Measurements from ENCODE around the gene MARVELD2. TPM values are rescaled to one million over a fixed set of nuclear protein-coding genes. Genes with fewer than 3 reads are reported as not detected.
"Not testable (repeated sequence)": the region's sequence is repeated elsewhere in the genome, so short reads cannot be mapped to it uniquely, and the experiment has no call there.

MARVELD2 gene
- total RNA-seq, 4 donors from 2014 or later = 12.4 to 24.5 (median 18.2) TPM

DNA sequence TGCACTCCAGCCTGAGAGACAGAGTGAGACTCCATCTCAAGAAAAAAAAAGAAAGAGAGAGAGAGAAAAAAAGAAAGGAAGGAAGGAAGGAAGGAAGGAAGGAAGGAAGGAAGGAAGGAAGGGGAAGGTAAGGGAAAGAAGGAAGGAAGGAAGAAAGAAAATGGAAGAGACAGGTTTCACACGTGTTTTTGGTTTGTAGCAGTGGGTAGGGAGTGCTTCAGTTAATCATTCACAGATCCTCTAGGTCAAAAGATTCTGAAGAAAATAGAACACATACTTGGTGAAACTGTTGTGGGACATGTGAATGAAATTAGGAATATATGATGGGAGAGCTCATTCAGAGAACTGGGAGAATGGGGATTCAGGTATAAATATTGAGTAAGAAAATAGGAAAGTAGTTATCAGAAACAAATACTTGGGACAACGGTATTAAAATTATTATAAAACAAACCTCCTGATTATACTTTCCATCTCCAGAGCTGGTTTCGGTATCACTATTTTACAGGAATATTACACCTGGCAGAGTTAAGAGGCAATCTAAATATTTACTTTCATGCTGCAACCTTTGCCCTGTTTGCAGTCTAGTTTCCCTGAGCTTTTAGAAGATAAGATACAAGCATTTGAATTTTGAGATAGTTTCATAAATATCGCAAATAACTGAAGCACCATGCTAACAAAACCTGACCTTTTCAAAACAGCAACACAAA is 37.2 kb downstream of the MARVELD2 start:
- TF ChIP-seq POLR2A (IDR thresholded peaks at IDR 0.05) = no peak
- TF ChIP-seq, protein P1, sequence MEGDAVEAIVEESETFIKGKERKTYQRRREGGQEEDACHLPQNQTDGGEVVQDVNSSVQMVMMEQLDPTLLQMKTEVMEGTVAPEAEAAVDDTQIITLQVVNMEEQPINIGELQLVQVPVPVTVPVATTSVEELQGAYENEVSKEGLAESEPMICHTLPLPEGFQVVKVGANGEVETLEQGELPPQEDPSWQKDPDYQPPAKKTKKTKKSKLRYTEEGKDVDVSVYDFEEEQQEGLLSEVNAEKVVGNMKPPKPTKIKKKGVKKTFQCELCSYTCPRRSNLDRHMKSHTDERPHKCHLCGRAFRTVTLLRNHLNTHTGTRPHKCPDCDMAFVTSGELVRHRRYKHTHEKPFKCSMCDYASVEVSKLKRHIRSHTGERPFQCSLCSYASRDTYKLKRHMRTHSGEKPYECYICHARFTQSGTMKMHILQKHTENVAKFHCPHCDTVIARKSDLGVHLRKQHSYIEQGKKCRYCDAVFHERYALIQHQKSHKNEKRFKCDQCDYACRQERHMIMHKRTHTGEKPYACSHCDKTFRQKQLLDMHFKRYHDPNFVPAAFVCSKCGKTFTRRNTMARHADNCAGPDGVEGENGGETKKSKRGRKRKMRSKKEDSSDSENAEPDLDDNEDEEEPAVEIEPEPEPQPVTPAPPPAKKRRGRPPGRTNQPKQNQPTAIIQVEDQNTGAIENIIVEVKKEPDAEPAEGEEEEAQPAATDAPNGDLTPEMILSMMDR (IDR thresholded peaks at IDR 0.05) = no peak
- Histone ChIP-seq H3K4me1 (peaks cover 0 to 10% (median 0%) of the 10 kb centered on the region in 3 donors), H3K27me3 (no peaks in the 10 kb centered on the region), H3K9me3 (no peaks in the 10 kb centered on the region), H3K27ac (no peak overlapping the region), H3K36me3 (no peaks in the 10 kb centered on the region), H3K4me3 (no peak overlapping the region)
- WGBS, 2 donors = 59 to 70% methylated on average over 4 of the region's 4 CpGs
- DNase-seq = no peak
- intact Hi-C loops (cut with DNase I) = no loop called here

DNA sequence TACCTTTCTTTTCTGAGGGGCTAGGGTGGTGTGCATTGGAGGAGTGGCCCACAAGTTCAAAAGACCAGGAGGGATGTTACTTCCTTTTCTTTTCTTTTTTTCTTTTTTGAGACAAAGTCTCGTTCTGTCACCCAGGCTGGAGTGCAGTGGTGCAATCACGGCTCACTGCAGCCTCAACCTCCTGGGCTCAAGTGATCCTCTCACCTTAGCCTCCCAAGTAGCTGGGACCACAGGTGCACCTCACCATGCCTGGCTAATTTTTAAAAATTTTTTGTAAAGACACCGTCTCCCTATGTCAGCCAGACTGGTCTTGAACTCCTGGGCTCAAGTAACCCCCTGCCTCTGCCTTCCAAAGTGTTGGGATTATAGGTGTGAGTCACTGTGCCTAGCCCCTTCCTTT is 38.6 kb downstream of the MARVELD2 start:
- H3K36me3 ChIP-seq; H3K4me1 ChIP-seq; H3K4me3 ChIP-seq; DNase-seq; intact Hi-C loops (cut with DNase I); H3K9me3 ChIP-seq; H3K27me3 ChIP-seq; H3K27ac ChIP-seq: not testable (repeated sequence)
- WGBS, 2 donors = 88 to 93% methylated on average over 3 of the region's 3 CpGs

DNA sequence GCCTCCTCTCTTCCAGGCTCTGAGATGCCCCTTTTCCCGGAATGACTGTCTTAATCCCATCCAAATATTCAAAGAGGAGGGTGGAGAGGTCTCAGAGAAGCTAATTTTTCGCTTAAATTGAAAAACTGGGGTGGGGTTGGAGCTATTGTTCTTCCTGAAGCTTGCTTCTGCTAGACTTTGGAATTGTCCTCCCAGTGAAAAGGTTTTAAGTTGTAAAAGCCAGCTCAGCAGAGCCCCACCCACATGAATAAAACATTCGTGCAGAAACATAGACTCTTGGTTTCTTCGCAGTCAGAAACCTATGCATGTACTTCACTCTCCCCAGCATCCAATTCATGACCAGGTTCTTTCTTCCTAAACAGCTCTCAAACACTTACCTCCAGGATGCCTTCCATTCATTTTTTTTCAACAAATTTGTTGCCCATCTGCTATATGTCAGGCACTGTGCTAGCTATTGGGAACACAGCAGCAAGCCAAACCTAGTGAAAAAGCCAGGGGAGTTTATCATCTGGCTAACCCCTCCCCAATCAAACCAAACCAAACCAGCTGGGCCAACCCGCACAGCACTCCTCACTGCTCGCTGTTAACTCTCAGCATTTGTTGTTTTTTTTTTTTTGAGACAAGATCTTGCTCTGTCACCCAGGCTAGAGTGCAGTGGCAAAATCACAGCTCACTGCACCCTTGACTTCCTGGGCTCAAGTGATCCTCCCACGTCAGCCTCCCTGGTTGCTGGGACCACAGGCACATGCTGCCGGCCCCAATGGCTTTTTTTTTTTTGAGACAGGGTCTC is 39.7 kb downstream of the MARVELD2 start:
- intact Hi-C loops (cut with DNase I) = no loop called here
- Histone ChIP-seq H3K27ac (peak overlapping the region in 1 of 4 donors; percentile 36), H3K27me3 (no peaks in the 10 kb centered on the region), H3K4me3 (no peak overlapping the region), H3K4me1 (peaks cover 0 to 10% (median 0%) of the 10 kb centered on the region in 3 donors), H3K36me3 (no peaks in the 10 kb centered on the region), H3K9me3 (no peaks in the 10 kb centered on the region)
- 53 to 57% methylated on average over 6 to 8 of the region's 8 CpGs for WGBS, 2 donors
- no peak for DNase-seq
- TF ChIP-seq, protein P1 (IDR thresholded peaks at IDR 0.05) = no peak
- no peak for TF ChIP-seq POLR2A (IDR thresholded peaks at IDR 0.05)

DNA sequence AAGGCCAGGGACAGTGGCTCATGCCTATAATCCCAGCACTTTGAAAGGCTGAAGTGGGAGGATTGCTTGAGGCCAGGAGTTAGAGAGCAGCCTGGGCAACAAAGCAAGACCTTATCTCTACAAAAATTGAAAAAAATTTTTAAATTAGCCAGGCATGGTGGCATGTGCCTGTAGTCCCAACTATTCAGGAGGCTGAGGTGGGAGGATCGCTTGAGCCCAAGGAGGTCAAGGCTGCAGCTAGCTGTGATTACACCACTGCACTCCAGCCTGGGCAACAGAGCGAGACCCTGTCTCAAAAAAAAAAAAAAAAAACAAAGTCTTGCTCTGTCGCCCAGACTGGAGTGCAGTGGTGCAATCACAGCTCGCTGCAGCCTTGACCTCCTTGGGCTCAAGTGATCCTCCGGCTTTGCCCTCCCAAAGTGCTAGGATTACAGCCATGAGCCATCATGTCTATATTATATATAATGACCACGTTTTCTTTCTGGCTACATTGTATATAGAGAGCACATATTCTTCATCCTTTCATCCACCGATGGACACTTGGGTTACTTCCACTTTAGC is 40.6 kb downstream of the MARVELD2 start:
- H3K4me3 ChIP-seq; DNase-seq; H3K36me3 ChIP-seq; intact Hi-C loops (cut with DNase I); H3K27ac ChIP-seq; H3K27me3 ChIP-seq; H3K4me1 ChIP-seq; H3K9me3 ChIP-seq: not testable (repeated sequence)
- WGBS, 2 donors = 83 to 90% methylated on average over 7 of the region's 7 CpGs

DNA sequence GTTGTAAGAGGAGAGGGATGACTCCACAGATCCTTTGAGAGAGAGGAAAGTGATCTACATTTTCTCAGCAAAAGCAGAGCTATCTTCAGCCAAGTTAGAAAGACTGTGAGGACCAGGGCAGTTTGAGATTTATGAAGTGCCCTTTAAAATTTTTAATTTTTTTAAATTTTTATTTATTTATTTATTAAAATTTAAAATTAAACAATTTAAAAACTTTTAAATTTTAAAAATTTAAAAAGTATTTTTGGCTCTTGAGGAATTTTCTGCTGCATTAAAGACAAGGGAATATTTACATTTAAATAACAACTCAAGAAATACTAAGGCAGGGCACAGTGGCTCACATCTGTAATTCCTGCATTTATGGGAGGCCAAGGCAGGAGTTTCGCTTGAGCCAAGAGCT is 47.3 kb downstream of the MARVELD2 start:
- no peak for DNase-seq

DNA sequence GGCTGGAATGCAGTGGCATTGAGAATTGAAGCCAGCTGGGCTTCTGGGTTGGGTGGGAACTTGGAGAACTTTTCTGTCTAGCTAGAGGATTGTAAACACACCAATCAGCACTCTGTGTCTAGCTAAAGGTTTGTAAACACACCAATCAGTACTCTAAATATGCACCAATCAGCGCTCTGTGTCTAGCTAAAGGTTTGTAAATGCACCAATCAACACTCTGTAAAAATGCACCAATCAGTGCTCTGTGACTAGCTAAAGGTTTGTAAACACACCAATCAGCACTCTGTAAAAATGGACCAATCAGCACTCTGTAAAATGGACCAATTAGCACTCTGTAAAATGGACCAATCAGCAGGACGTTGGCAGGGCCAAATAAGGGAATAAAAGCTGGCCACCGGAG is 51.5 kb downstream of the MARVELD2 start:
- H3K27me3 ChIP-seq; H3K4me3 ChIP-seq; H3K4me1 ChIP-seq; H3K36me3 ChIP-seq; H3K9me3 ChIP-seq; H3K27ac ChIP-seq; DNase-seq; intact Hi-C loops (cut with DNase I): not testable (repeated sequence)
- whole genome bisulfite sequencing, 2 donors = 83 to 93% methylated on average over 3 of the region's 3 CpGs

More for the DNA sequence above, 47.3 kb downstream of the MARVELD2 start:
- no peak for TF ChIP-seq POLR2A (IDR thresholded peaks at IDR 0.05)
- TF ChIP-seq, protein P1 (IDR thresholded peaks at IDR 0.05) = no peak
- Histone ChIP-seq H3K27ac (no peak overlapping the region), H3K9me3 (no peaks in the 10 kb centered on the region), H3K27me3 (no peaks in the 10 kb centered on the region), H3K4me3 (no peak overlapping the region), H3K36me3 (no peaks in the 10 kb centered on the region), H3K4me1 (no peaks in the 10 kb centered on the region)
- intact Hi-C loops (cut with DNase I) = no loop called here
- WGBS, 2 donors = 71 to 92% methylated on average over 1 of the region's 1 CpG

All from esophagus squamous epithelium (tissue), 5 donors.